Mononuclear cell (primary cell): ENCODE measurements around the gene NECAB2. TPM values are rescaled to one million over a fixed set of nuclear protein-coding genes. Genes with fewer than 3 reads are reported as not detected.

Experiments
- H3K27me3 ChIP-seq: 2 replicates; pipeline ENCODE4 v1.6.0; 2011; ENCODE audit warnings: low read length, control low read depth; ENCODE audit not compliant: insufficient read depth
- H3K4me1 ChIP-seq: 2 replicates; pipeline ENCODE4 v1.5.1; 2011; ENCODE audit warnings: mild to moderate bottlenecking, low read length, control low read depth; ENCODE audit not compliant: insufficient read depth
- H3K4me3 ChIP-seq: 2 replicates; pipeline ENCODE4 v1.5.1; 2011; ENCODE audit warnings: mild to moderate bottlenecking, low read length, moderate library complexity
- H3K9me3 ChIP-seq: 2 replicates; pipeline ENCODE4 v1.5.1; 2011; ENCODE audit warnings: low read depth, mild to moderate bottlenecking, control low read depth, low read length
- total RNA-seq: library from RNA; depleted of rRNA; stranded (reverse); fragments of >200 nt; gene quantifications from one replicate; pipeline ENCODE4 v1.2.3, GENCODE V29; 2012

NECAB2 gene
- total RNA-seq, 1 donor: not detected

- Histone ChIP-seq H3K4me3 (no peak overlapping the region), H3K4me1 (no peaks in the 10 kb centered on the region), H3K27me3 (peaks cover 3% of the 10 kb centered on the region), H3K9me3 (no peaks in the 10 kb centered on the region)
Measured at GRCh38 chr16:84000989-84001642, 33.1 kb downstream of the NECAB2 start.

- Histone ChIP-seq H3K27me3 (no peaks in the 10 kb centered on the region), H3K4me3 (no peak overlapping the region)
Measured at GRCh38 chr16:84001726-84002125, 33.7 kb downstream of the NECAB2 start.

GRCh38 chr16:84003038-84003437 is 35.0 kb downstream of the NECAB2 start:
- Histone ChIP-seq H3K4me3 (no peak overlapping the region), H3K4me1 (no peaks in the 10 kb centered on the region), H3K27me3 (no peaks in the 10 kb centered on the region), H3K9me3 (no peaks in the 10 kb centered on the region)

More at GRCh38 chr16:84001726-84002125, 33.7 kb downstream of the NECAB2 start:
- Histone ChIP-seq H3K9me3 (no peaks in the 10 kb centered on the region), H3K4me1 (no peaks in the 10 kb centered on the region)

DNA sequence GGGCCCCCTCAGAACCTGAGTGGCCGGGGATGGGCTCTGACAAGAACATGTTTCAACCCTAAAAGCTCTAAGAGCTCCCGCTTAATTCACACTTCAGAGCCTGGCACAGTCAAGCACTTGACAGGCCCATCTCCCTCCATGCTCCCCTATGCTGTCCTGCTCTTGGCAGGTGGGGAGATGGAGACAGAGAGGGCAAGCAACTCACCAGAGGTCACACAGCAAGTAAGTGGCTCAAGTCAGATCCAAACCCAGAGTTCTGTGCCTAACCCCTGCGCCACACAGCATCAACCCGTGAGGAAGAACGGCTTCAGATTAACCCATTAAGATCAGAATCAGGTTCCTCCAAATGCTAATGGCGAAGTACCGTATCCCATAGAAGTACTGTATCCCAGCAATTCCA is 36.4 kb downstream of the NECAB2 start:
- no peaks in the 10 kb centered on the region for H3K27me3 ChIP-seq
- no peaks in the 10 kb centered on the region for H3K4me1 ChIP-seq
- H3K4me3 ChIP-seq: no peak overlapping the region
- H3K9me3 ChIP-seq: no peaks in the 10 kb centered on the region

DNA sequence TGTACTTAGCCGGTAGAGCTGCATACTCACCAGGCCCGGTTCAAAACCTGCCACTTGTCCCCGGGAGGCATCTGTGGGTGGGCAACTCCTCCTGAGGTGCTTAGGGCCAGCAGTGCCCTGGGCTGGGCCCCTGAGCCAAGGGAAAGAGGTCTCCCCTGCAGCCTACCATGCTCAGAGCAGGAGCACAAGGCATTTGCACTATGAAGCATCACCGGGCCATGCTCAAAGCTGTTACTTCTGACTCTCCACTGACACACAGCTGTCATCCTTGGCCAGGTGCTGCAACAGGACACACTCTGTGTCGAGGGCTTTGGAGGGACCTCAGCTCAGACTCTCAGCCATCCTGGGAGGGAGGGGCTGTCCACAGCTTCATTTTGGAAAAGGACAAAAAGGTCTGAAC is 37.3 kb downstream of the NECAB2 start:
- no peaks in the 10 kb centered on the region for H3K9me3 ChIP-seq
- H3K4me3 ChIP-seq: no peak overlapping the region
- H3K27me3 ChIP-seq: no peaks in the 10 kb centered on the region
- no peaks in the 10 kb centered on the region for H3K4me1 ChIP-seq

DNA sequence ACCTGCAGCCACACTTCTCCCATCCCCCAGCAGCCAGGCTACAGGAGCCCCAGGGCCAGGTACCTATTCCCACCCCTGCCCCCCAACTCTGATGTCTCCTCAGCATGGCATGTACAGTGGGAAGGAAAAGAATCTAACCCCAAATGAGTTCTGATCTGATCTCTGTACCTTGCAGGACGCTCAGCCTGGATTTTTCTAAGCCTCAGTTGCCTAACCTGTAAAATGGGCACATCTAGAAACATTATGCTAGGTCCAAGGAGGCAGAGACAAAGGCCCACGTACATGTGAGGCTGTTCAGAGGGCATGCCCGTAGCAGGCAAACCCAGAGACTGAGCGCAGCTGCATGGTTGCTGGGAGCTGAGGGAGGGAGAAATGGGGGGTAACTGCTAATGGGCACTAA is 39.5 kb downstream of the NECAB2 start:
- no peaks in the 10 kb centered on the region for H3K4me1 ChIP-seq
- no peaks in the 10 kb centered on the region for H3K9me3 ChIP-seq
- no peak overlapping the region for H3K4me3 ChIP-seq
- no peaks in the 10 kb centered on the region for H3K27me3 ChIP-seq

DNA sequence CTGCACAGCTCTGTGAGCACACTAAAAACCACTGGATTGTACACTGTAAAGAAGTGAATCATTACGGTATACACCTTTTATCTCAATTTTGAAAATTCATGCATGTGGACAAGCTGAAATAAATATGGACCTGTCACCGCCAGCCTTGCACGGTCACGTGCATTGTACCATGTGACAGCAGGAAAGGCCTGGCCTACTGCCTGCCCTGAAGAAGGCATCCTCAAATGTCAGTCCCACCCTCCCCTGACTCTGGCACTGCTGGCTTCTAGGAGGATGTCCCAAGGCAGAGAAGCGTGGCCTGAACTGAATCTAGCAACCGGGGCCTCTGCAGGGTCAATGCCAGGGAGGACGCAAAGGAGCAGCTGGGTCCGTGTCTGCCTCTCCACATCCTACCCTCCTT is 39.9 kb downstream of the NECAB2 start:
- Histone ChIP-seq H3K9me3 (no peaks in the 10 kb centered on the region), H3K27me3 (no peaks in the 10 kb centered on the region), H3K4me3 (no peak overlapping the region), H3K4me1 (no peaks in the 10 kb centered on the region)

- Histone ChIP-seq H3K4me3 (no peak overlapping the region), H3K9me3 (no peaks in the 10 kb centered on the region), H3K4me1 (peaks cover 5% of the 10 kb centered on the region), H3K27me3 (no peaks in the 10 kb centered on the region)
Measured at GRCh38 chr16:84009282-84009681, 41.2 kb downstream of the NECAB2 start.

DNA sequence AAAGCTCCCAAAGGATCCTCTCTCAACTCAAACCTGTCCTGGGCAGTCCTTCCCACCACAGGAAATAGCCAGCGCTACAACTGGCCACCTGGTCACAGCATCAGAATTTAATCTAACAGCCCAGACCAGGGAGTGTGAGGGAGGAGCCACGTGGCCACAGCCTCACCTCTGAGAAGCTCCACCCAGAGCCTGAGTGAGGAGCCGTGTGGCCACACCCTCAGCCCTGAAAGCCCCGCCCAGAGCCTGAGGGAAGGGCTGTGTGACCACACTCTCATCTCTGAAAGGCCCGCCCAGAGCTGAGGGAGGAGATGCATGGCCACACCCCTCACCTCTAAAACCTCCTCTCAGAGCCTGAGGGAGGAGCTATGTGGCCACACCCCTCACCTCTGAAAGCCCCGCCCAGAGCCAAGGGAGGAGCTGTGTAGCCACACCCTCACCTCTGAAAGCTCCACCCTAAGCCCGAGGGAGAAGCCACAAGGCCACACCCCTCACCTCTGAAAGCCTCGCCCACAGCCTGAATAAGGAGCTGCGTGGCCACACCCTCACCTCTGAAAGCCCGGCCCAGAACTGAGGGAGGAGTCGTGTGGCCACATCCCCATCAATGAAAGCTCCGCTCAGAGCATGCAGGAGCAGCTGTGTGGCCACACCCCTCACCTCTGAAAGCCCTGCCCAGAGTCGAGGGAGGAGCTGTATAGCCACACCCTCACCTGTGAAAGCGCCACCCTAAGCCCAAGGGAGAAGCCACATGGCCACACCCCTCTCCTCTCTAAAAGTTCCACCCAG is 45.9 kb downstream of the NECAB2 start:
- Histone ChIP-seq H3K27me3 (no peaks in the 10 kb centered on the region), H3K4me3 (no peak overlapping the region), H3K9me3 (no peaks in the 10 kb centered on the region), H3K4me1 (peaks cover 8% of the 10 kb centered on the region)

DNA sequence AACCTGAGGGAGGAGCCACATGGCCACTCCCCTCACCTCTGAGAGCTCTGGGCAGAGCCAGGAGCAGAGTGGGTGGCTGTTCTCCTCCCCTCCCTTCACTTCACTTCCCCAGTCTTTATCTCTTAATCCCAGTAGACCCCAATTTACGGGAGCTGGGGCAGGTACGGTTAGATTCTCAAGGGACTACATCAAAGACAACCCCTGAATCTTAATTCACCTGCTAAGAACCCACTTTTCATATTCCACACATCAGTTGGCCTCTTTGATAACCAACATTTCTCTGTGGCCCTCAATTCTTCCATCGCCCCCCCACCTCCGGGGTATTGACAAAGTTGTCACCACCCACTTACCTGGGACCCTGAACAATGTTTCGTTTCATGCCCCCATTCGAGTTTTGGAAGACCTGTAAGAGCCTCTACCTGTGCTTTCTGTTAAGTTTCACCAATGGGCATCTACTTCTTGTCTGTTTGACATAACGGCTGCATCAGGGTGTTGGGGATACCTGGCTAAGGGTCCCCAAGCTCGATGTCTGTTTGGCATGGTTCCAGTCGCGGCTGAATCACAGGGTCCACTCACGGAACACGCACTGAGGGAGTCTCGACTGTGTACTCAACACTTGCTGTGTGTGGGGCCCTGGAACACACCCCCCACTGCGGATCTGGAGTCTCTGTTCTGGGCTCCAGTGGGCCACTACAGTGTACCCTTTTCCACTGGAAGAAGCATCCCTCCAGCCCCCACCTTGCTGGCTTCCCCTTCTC is 46.7 kb downstream of the NECAB2 start:
- Histone ChIP-seq H3K4me3 (no peak overlapping the region), H3K9me3 (no peaks in the 10 kb centered on the region), H3K27me3 (no peaks in the 10 kb centered on the region), H3K4me1 (peaks cover 8% of the 10 kb centered on the region)

GRCh38 chr16:84015399-84015798 is 47.4 kb downstream of the NECAB2 start:
- Histone ChIP-seq H3K4me3 (no peak overlapping the region), H3K4me1 (peaks cover 8% of the 10 kb centered on the region), H3K9me3 (no peaks in the 10 kb centered on the region), H3K27me3 (no peaks in the 10 kb centered on the region)

DNA sequence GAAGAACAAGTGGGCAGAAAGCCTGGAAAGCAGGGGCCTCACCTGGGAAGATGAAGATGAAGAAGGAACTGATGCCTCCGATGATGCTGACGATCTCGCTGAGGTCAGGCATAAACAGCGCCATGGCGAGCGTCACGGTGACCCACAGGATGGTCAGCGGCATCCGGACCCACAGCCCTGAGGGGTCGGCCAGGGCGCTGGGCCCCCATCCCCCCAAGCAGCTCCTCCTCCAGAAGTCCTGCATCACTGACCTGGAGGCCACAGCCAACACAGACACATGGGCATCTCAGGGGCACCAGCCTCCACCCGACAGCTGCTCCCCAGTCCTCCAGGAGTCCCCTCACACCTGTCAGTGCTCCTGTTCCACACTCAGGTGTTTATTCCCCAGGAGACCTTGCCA is 48.4 kb downstream of the NECAB2 start:
- no peaks in the 10 kb centered on the region for H3K9me3 ChIP-seq
- no peak overlapping the region for H3K4me3 ChIP-seq
- H3K4me1 ChIP-seq: peaks cover 8% of the 10 kb centered on the region

GRCh38 chr16:84018710-84019109 is 50.7 kb downstream of the NECAB2 start:
- no peaks in the 10 kb centered on the region for H3K27me3 ChIP-seq
- H3K4me1 ChIP-seq: peaks cover 8% of the 10 kb centered on the region
- no peaks in the 10 kb centered on the region for H3K9me3 ChIP-seq
- H3K4me3 ChIP-seq: no peak overlapping the region

More for the DNA sequence above, 48.4 kb downstream of the NECAB2 start:
- H3K27me3 ChIP-seq: no peaks in the 10 kb centered on the region

- no peaks in the 10 kb centered on the region for H3K9me3 ChIP-seq
- H3K4me1 ChIP-seq: no peaks in the 10 kb centered on the region
- no peak overlapping the region for H3K4me3 ChIP-seq
Measured at GRCh38 chr16:84020353-84020752, 52.3 kb downstream of the NECAB2 start.

GRCh38 chr16:84021488-84021887 is 53.4 kb downstream of the NECAB2 start:
- Histone ChIP-seq H3K9me3 (no peaks in the 10 kb centered on the region), H3K27me3 (no peaks in the 10 kb centered on the region), H3K4me3 (no peak overlapping the region), H3K4me1 (no peaks in the 10 kb centered on the region)

More at GRCh38 chr16:84020353-84020752, 52.3 kb downstream of the NECAB2 start:
- no peaks in the 10 kb centered on the region for H3K27me3 ChIP-seq
